NCI-H345 treated with DMSO at 0.1 percent for 48 hours (cell line): Measurements from ENCODE around the gene FN3K.
"Not testable (repeated sequence)": the region's sequence is repeated elsewhere in the genome, so short reads cannot be mapped to it uniquely, and the experiment has no call there.

Source experiments
- DNase-seq: peaks from one replicate; lab custom pipeline; 2025; ENCODE audit not compliant: unreplicated experiment; lab: John Stamatoyannopoulos, UW

FN3K gene

GRCh38 chr17:82772026-82772425 is 36.6 kb downstream of the FN3K start:
- DNase-seq, result no peak

- DNase-seq, result not testable (repeated sequence)
Measured at GRCh38 chr17:82774456-82774855, 39.0 kb downstream of the FN3K start.

- peak; percentile 55 for DNase-seq
Measured at GRCh38 chr17:82775001-82775823, 39.8 kb downstream of the FN3K start.

- DNase-seq, result no peak
Measured at GRCh38 chr17:82776454-82776853, 41.0 kb downstream of the FN3K start.

GRCh38 chr17:82777778-82778375 is 42.5 kb downstream of the FN3K start:
- not testable (repeated sequence) for DNase-seq

GRCh38 chr17:82779541-82779940 is 44.1 kb downstream of the FN3K start:
- DNase-seq, result no peak

GRCh38 chr17:82780195-82780594 is 44.8 kb downstream of the FN3K start:
- no peak for DNase-seq

- DNase-seq, result no peak
Measured at GRCh38 chr17:82780971-82781893, 45.8 kb downstream of the FN3K start.

- DNase-seq, result peak; percentile 49
Measured at GRCh38 chr17:82781894-82782274, 46.5 kb downstream of the FN3K start.

GRCh38 chr17:82782657-82783207 is 47.3 kb downstream of the FN3K start:
- no peak for DNase-seq

- no peak for DNase-seq
Measured at GRCh38 chr17:82783498-82783897, 48.1 kb downstream of the FN3K start.

- not testable (repeated sequence) for DNase-seq
Measured at GRCh38 chr17:82785581-82785980, 50.2 kb downstream of the FN3K start.

- no peak for DNase-seq
Measured at GRCh38 chr17:82786427-82786826, 51.0 kb downstream of the FN3K start.

GRCh38 chr17:82787081-82787848 is 51.9 kb downstream of the FN3K start:
- peak; percentile 98 for DNase-seq

- DNase-seq, result no peak
Measured at GRCh38 chr17:82788206-82789001, 53.0 kb downstream of the FN3K start.

GRCh38 chr17:82789051-82789592 is 53.7 kb downstream of the FN3K start:
- DNase-seq, result no peak

GRCh38 chr17:82789806-82790205 is 54.4 kb downstream of the FN3K start:
- DNase-seq, result no peak

- DNase-seq, result no peak
Measured at GRCh38 chr17:82790391-82790790, 55.0 kb downstream of the FN3K start.

GRCh38 chr17:82791532-82791931 is 56.1 kb downstream of the FN3K start:
- DNase-seq, result no peak
